CD8-positive, alpha-beta memory T cell (primary cell): ENCODE measurements around the gene MALT1. TPM values are rescaled to one million over a fixed set of nuclear protein-coding genes. Genes with fewer than 3 reads are reported as not detected.

Experiments
- CTCF ChIA-PET: fragments of 350-600 bp; sonication (Branson Sonifier 250); formaldehyde crosslinking; loops from one replicate; lab custom pipeline; 2021; ENCODE audit warnings: antibody characterized with exemption; lab: Charles Lee
- POLR2A ChIA-PET: fragments of 350-600 bp; sonication (Branson Sonifier 250); formaldehyde crosslinking; loops from one replicate; lab custom pipeline; 2021; ENCODE audit warnings: antibody characterized with exemption; lab: Charles Lee
- DNase-seq, 5 donors: peaks; one replicate each; pipeline versions ENCODE4 v3.0.0 to v3.0.0-alpha.2; 2020 to 2022; ENCODE audit warnings: mixed read lengths in 1 of 5
- H3K27ac ChIP-seq: one replicate; pipeline ENCODE4 v1.7.0; 2013; ENCODE audit warnings: low read depth, mild to moderate bottlenecking, low read length, moderate library complexity
- H3K27me3 ChIP-seq: 2 replicates; pipeline ENCODE4 v1.7.0; 2013; ENCODE audit warnings: low read length, mild to moderate bottlenecking; ENCODE audit not compliant: insufficient read depth, poor library complexity, severe bottlenecking
- H3K36me3 ChIP-seq: 2 replicates; pipeline ENCODE4 v1.7.0; 2013; ENCODE audit warnings: mild to moderate bottlenecking, low read length, moderate library complexity; ENCODE audit not compliant: insufficient read depth
- H3K4me1 ChIP-seq: 2 replicates; pipeline ENCODE4 v1.7.0; 2013; ENCODE audit warnings: mild to moderate bottlenecking, low read length, moderate library complexity; ENCODE audit not compliant: insufficient read depth
- H3K4me3 ChIP-seq: 2 replicates; pipeline ENCODE4 v1.7.0; 2013; ENCODE audit warnings: mild to moderate bottlenecking, low read length
- H3K9me3 ChIP-seq: 2 replicates; pipeline ENCODE4 v1.7.0; 2013; ENCODE audit warnings: mild to moderate bottlenecking, low read length
- H3K27ac Mint-ChIP-seq, 8 donors: one replicate each; pipeline ENCODE4 v1.8.0; 2020 to 2021; ENCODE audit warnings: mixed read lengths in 8 of 8, mild to moderate bottlenecking in 6 of 8, inconsistent platforms in 3 of 8, moderate library complexity in 3 of 8
- H3K27me3 Mint-ChIP-seq, 2 donors: one replicate each; pipeline ENCODE4 v1.8.0; 2020 to 2021; ENCODE audit warnings: mixed read lengths in 2 of 2, mild to moderate bottlenecking in 1 of 2, moderate library complexity in 1 of 2
- H3K36me3 Mint-ChIP-seq, 3 donors: one replicate each; pipeline ENCODE4 v1.8.0; 2020 to 2021; ENCODE audit warnings: mixed read lengths in 3 of 3, inconsistent platforms in 1 of 3, mild to moderate bottlenecking in 1 of 3
- H3K4me1 Mint-ChIP-seq, 3 donors: one replicate each; pipeline ENCODE4 v1.8.0; 2020 to 2021; ENCODE audit warnings: mixed read lengths in 3 of 3, inconsistent platforms in 1 of 3, mild to moderate bottlenecking in 1 of 3
- H3K4me3 Mint-ChIP-seq, 7 donors: one replicate each; pipeline ENCODE4 v1.8.0; 2020 to 2021; ENCODE audit warnings: mixed read lengths in 7 of 7, mild to moderate bottlenecking in 6 of 7, moderate library complexity in 4 of 7, inconsistent platforms in 2 of 7
- H3K9me3 Mint-ChIP-seq, 5 donors: one replicate each; pipeline ENCODE4 v1.8.0; 2020 to 2022; ENCODE audit warnings: mixed read lengths in 5 of 5, mild to moderate bottlenecking in 3 of 5, moderate library complexity in 2 of 5, inconsistent platforms in 1 of 5
- polyA plus RNA-seq: library from polyadenylated mRNA; unstranded; fragments of 300-500 nt; fragmentation: Illumina TruSeq; gene quantifications from one replicate; pipeline ENCODE4 v1.2.3, GENCODE V29; 2021
- total RNA-seq, 2 experiments: library from RNA; stranded (reverse); gene quantifications; one replicate each; pipeline ENCODE4 v1.2.3, GENCODE V29; 2021

The MALT1 gene
- total and polyA plus RNA-seq, 3 experiments from 2014 or later, result 33.1 to 41.4 (median 35.8) TPM

DNA sequence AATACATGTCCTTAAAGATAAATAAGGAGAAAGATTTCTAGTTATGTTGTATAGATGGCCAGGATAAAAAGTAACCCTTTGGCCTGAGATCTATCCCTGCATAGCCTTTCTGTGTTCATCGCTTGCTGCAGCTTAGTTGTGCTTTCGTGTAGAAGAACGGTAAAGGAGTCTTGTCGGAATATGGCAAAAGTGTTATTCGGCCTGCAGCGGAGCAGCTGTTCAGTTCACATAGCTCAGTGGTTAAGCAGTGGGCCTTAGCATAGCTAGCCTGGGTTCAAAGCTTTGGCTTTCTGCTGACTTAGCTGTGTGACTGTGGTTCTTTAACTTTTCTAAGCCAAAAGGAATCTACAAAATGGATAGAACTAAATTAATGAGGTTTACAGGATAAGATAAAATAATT lies 55.4 kb downstream of the MALT1 start:
- Histone ChIP-seq H3K27ac (no peak overlapping the region), H3K9me3 (no peaks in the 10 kb centered on the region), H3K4me3 (no peak overlapping the region), H3K27me3 (no peaks in the 10 kb centered on the region), H3K36me3 (peaks cover 18% of the 10 kb centered on the region), H3K4me1 (no peaks in the 10 kb centered on the region)
- DNase-seq, result no peak
- no peaks in the 10 kb centered on the region for H3K27me3 Mint-ChIP-seq
- H3K4me3 Mint-ChIP-seq, result no peak overlapping the region
- H3K36me3 Mint-ChIP-seq, result peaks cover 4 to 65% (median 14%) of the 10 kb centered on the region in 3 donors
- H3K9me3 Mint-ChIP-seq, result no peaks in the 10 kb centered on the region
- no peak overlapping the region for H3K27ac Mint-ChIP-seq
- H3K4me1 Mint-ChIP-seq, result peaks cover 3 to 9% (median 6%) of the 10 kb centered on the region in 3 donors
- CTCF ChIA-PET, result interaction anchor here (1.0 to 1.4 kb wide), 2 partner anchors 34 to 55 kb away, joined by 3 to 4 read pairs; partner anchors contain the start of gene MALT1
- POLR2A ChIA-PET, result no interaction called here

DNA sequence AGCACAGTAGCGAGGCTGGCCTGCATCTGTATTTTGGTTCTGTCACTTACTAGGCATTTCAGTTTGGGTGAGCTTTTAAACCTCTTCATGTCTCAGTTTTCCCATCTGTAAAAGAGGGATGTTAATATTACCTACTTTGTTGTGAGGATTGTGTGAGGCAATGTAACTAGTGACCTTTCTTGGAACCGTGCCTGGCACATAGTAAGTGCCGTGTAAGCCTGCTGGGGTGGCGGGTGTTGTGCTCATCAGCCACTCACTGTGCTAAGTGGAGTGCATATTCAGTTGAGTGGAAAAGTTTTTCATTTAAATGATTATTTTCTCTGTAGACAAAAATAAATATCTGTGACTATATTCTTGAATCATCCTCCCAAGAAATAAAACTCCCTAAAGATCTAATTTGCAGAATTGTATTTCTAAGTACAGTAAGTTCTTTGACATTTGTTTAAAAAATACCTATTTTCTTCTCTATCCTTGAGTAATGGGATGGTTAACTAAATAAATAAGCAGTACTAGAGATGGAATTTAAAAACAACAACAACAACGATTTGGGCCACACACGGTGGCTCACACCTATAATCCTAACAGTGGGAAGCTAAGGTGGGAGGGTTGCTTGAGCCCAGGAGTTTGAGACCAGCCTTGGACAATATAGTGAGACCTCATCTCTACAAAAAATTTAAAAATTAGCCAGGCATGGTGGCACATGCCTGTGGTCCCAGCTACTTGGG lies 56.7 kb downstream of the MALT1 start:
- H3K4me1 Mint-ChIP-seq, result peaks cover 0 to 9% (median 4%) of the 10 kb centered on the region in 3 donors
- no peak overlapping the region for H3K4me3 Mint-ChIP-seq
- H3K9me3 Mint-ChIP-seq, result no peaks in the 10 kb centered on the region
- H3K4me3 ChIP-seq, result no peak overlapping the region
- no peak for DNase-seq
- H3K27ac ChIP-seq, result no peak overlapping the region
- peaks cover 4 to 66% (median 14%) of the 10 kb centered on the region in 3 donors for H3K36me3 Mint-ChIP-seq
- ChIA-PET POLR2A (no interaction called here), CTCF (interaction anchor here (1.0 kb wide), 1 partner anchor 35 kb away, joined by 3 read pairs; no protein-coding TSS in a partner anchor)
- H3K27me3 Mint-ChIP-seq, result no peaks in the 10 kb centered on the region
- no peaks in the 10 kb centered on the region for H3K4me1 ChIP-seq
- H3K27me3 ChIP-seq, result no peaks in the 10 kb centered on the region
- H3K36me3 ChIP-seq, result peaks cover 18% of the 10 kb centered on the region
- no peaks in the 10 kb centered on the region for H3K9me3 ChIP-seq
- H3K27ac Mint-ChIP-seq, result peak overlapping the region in 2 of 8 donors; percentile 32 to 73

DNA sequence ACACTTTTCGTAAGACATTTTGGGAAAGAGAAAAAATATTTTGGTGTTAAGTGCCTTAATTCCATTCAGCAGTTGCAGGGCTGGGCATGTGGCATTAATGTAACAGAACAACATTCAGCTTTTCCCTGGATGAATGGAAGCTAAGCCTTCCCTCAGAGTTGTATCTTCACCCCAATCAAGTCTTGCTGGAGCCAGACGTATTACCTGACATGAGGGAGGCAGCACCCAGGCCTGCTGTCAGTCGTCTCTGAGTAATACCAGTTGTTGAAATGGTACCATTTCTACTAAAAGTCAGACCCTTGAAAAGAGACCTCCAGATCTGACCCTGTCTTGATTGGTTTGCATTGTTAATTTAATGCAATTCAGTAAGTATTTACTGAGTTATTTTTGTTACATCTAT lies 57.5 kb downstream of the MALT1 start:
- H3K4me1 ChIP-seq, result no peaks in the 10 kb centered on the region
- Mint-ChIP-seq H3K27ac (no peak overlapping the region), H3K27me3 (no peaks in the 10 kb centered on the region), H3K9me3 (no peaks in the 10 kb centered on the region), H3K4me1 (peaks cover 0 to 9% (median 2%) of the 10 kb centered on the region in 3 donors), H3K4me3 (no peak overlapping the region), H3K36me3 (peaks cover 4 to 68% (median 14%) of the 10 kb centered on the region in 3 donors)
- no peak overlapping the region for H3K4me3 ChIP-seq
- peaks cover 19% of the 10 kb centered on the region for H3K36me3 ChIP-seq
- ChIA-PET POLR2A (no interaction called here), CTCF (no interaction called here)
- no peak overlapping the region for H3K27ac ChIP-seq
- no peak for DNase-seq
- H3K27me3 ChIP-seq, result no peaks in the 10 kb centered on the region
- no peaks in the 10 kb centered on the region for H3K9me3 ChIP-seq

DNA sequence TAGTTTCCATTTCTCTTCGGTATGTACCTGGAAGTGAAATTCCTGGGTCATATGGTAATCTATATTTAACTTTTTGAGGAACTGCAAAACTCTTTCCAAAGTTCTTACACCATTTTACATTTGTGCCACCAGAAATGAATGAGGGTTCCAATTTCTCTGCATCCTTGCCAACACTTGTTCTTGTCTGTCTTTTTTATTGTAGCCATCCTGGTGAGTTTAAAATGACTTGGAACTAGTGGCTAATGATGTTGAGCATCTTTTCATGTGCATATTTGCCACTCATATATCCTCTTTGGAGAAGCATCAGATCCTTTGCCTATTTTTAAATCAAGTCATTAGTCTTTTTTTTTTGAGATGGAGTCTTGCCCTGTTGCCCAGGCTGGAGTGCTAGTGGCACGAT lies 59.4 kb downstream of the MALT1 start:
- no peak for DNase-seq
- H3K4me3 ChIP-seq, result no peak overlapping the region
- Mint-ChIP-seq H3K36me3 (peaks cover 4 to 77% (median 20%) of the 10 kb centered on the region in 3 donors), H3K27me3 (no peaks in the 10 kb centered on the region), H3K4me1 (peaks cover 0 to 9% (median 2%) of the 10 kb centered on the region in 3 donors), H3K27ac (no peak overlapping the region), H3K4me3 (no peak overlapping the region), H3K9me3 (no peaks in the 10 kb centered on the region)
- H3K9me3 ChIP-seq, result no peaks in the 10 kb centered on the region
- ChIA-PET POLR2A (no interaction called here), CTCF (no interaction called here)
- no peaks in the 10 kb centered on the region for H3K27me3 ChIP-seq
- H3K36me3 ChIP-seq, result peaks cover 33% of the 10 kb centered on the region
- no peak overlapping the region for H3K27ac ChIP-seq
- no peaks in the 10 kb centered on the region for H3K4me1 ChIP-seq

DNA sequence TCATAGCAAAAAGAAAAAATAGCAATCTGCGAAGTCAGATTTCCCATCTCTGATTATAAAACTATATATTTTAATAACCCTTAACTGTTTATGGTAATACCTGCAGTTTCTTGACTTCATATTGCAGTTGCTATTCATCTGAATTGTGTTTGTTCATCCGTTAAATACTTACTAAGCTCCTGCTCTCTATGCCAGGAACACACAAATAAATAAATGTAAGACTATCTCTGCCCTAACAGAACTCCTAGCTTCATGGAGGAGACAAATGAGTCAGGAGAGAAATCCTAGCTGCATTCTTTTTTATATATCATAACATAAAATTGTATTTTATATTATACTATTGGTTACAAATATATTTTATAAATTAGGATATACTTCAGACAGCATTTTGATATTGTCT lies 61.2 kb downstream of the MALT1 start:
- Histone ChIP-seq H3K27ac (no peak overlapping the region), H3K27me3 (no peaks in the 10 kb centered on the region), H3K4me1 (no peaks in the 10 kb centered on the region), H3K4me3 (no peak overlapping the region), H3K36me3 (peaks cover 28% of the 10 kb centered on the region), H3K9me3 (no peaks in the 10 kb centered on the region)
- ChIA-PET POLR2A (interaction anchor here (0.5 kb wide), 1 partner anchor 272 kb away, joined by 3 read pairs; no protein-coding TSS in a partner anchor), CTCF (no interaction called here)
- H3K4me1 Mint-ChIP-seq, result peaks cover 0 to 5% (median 2%) of the 10 kb centered on the region in 3 donors
- no peaks in the 10 kb centered on the region for H3K27me3 Mint-ChIP-seq
- no peak overlapping the region for H3K4me3 Mint-ChIP-seq
- no peaks in the 10 kb centered on the region for H3K9me3 Mint-ChIP-seq
- DNase-seq, result no peak
- H3K36me3 Mint-ChIP-seq, result peaks cover 13 to 81% (median 29%) of the 10 kb centered on the region in 3 donors
- H3K27ac Mint-ChIP-seq, result no peak overlapping the region

DNA sequence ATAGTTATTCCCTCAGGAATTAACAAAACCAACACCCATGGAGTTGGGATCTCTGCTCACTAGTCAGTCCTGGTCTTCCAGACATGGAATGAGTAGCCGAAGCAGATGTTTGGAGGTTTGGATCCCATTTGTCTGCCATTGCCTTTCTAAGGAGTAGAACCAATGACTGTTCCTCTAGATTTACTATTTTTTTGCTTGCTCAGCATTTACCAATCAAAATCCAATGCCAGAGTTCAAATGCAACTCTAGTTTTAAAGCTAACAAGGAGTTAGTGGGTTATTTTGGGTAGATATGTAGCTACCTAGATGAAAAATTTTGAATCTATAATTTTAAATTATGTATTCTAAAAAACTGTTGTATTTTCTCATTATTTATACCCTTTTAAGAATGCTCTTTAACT lies 62.6 kb downstream of the MALT1 start:
- Mint-ChIP-seq H3K27ac (no peak overlapping the region), H3K36me3 (peaks cover 24 to 82% (median 38%) of the 10 kb centered on the region in 3 donors), H3K27me3 (no peaks in the 10 kb centered on the region), H3K4me1 (peaks cover 0 to 12% (median 6%) of the 10 kb centered on the region in 3 donors), H3K9me3 (no peaks in the 10 kb centered on the region), H3K4me3 (no peak overlapping the region)
- H3K27me3 ChIP-seq, result no peaks in the 10 kb centered on the region
- H3K9me3 ChIP-seq, result no peaks in the 10 kb centered on the region
- H3K4me3 ChIP-seq, result no peak overlapping the region
- POLR2A ChIA-PET, result no interaction called here
- CTCF ChIA-PET, result no interaction called here
- peaks cover 31% of the 10 kb centered on the region for H3K36me3 ChIP-seq
- H3K4me1 ChIP-seq, result no peaks in the 10 kb centered on the region
- no peak overlapping the region for H3K27ac ChIP-seq
- DNase-seq, result no peak

DNA sequence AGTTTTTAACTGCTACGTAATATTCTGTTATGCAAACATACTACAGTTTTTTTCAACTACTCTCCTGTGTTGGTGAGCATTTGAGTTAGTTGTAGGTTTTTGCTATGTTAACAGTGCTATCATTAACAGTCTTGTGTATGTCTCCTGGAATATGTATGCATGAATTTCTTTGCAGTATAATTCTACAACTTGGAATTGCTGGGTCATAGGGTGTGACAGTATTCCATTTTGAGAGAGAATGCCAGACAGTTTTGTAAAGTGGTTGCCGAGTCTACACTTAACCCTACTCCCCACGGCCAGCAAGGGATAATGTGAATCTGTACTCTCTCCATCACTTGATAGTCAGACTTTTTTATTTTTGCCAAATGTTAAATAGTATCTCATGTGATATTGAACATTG lies 67.1 kb downstream of the MALT1 start:
- no peak for DNase-seq
- no peak overlapping the region for H3K4me3 ChIP-seq
- CTCF ChIA-PET, result no interaction called here
- no peaks in the 10 kb centered on the region for H3K9me3 ChIP-seq
- no peaks in the 10 kb centered on the region for H3K27me3 ChIP-seq
- Mint-ChIP-seq H3K9me3 (no peaks in the 10 kb centered on the region), H3K27me3 (no peaks in the 10 kb centered on the region), H3K36me3 (peaks cover 20 to 78% (median 34%) of the 10 kb centered on the region in 3 donors), H3K27ac (no peak overlapping the region), H3K4me1 (peaks cover 10 to 22% (median 14%) of the 10 kb centered on the region in 3 donors), H3K4me3 (no peak overlapping the region)
- no peaks in the 10 kb centered on the region for H3K4me1 ChIP-seq
- peaks cover 30% of the 10 kb centered on the region for H3K36me3 ChIP-seq
- H3K27ac ChIP-seq, result no peak overlapping the region
- POLR2A ChIA-PET, result interaction anchor here (0.6 kb wide), 1 partner anchor 116 kb away, joined by 3 read pairs; no protein-coding TSS in a partner anchor

DNA sequence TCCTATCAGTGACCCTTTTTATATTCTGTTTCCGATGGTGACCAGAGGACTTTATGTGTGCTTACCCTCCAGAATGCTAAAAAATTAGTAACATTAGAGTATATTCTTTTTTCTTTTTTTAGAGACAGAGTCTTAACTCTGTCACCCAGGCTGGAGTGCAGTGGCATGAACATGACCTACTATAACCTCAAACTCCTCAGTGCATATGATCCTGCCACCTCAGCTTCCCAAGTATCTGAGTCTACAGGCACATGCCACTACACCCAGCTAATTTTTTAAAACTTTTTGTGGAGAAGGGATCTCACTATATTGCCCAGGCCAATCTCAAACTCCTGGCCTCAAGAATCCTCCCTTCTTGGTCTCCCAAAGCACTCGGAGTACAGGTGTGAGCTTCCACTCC lies 74.6 kb downstream of the MALT1 start:
- peaks cover 10 to 21% (median 20%) of the 10 kb centered on the region in 5 donors for H3K9me3 Mint-ChIP-seq
- CTCF ChIA-PET, result interaction anchor here (0.9 to 2.8 kb wide), 3 partner anchors 15 to 23 kb away, joined by 3 to 15 read pairs (median 4); no protein-coding TSS in a partner anchor
- peaks cover 61% of the 10 kb centered on the region for H3K36me3 ChIP-seq
- H3K27ac Mint-ChIP-seq, result peak overlapping the region in 2 of 8 donors; percentile 26 to 43
- peaks cover 15% of the 10 kb centered on the region for H3K9me3 ChIP-seq
- no peak for DNase-seq
- H3K27me3 Mint-ChIP-seq, result no peaks in the 10 kb centered on the region
- no peaks in the 10 kb centered on the region for H3K27me3 ChIP-seq
- H3K4me1 Mint-ChIP-seq, result peaks cover under 1 to 1% (median 1%) of the 10 kb centered on the region in 3 donors
- no peak overlapping the region for H3K27ac ChIP-seq
- H3K36me3 Mint-ChIP-seq, result peaks cover 49 to 84% (median 54%) of the 10 kb centered on the region in 3 donors
- H3K4me3 Mint-ChIP-seq, result no peak overlapping the region
- no peak overlapping the region for H3K4me3 ChIP-seq
- H3K4me1 ChIP-seq, result no peaks in the 10 kb centered on the region
- POLR2A ChIA-PET, result no interaction called here
